Measurements from ENCODE around the gene RDH5. TPM values are rescaled to one million over a fixed set of nuclear protein-coding genes. Genes with fewer than 3 reads are reported as not detected.
A peak's percentile ranks its signal among the peaks of the same experiment; 100 is the strongest.

Gene RDH5
- total RNA-seq, 1 experiment from 2014 or later: 5.8 TPM

GRCh38 chr12:55727643-55728185, 7.5 kb downstream of the RDH5 start:
- H3K4me1 Mint-ChIP-seq: peaks cover 31% of the 10 kb centered on the region
- H3K27ac Mint-ChIP-seq: peak overlapping the region; percentile 42; the same call in 1 of the 2 replicates
- peak overlapping the region; percentile 88 for H3K4me3 Mint-ChIP-seq
- no peak for TF ChIP-seq SP1 (CRISPR knock-in tag; conservative IDR thresholded peaks at IDR 0.05)
- no peak for TF ChIP-seq JAZF1 (CRISPR knock-in tag; IDR thresholded peaks at IDR 0.05)
- no peak for TF ChIP-seq ZNF416 (CRISPR knock-in tag; IDR thresholded peaks at IDR 0.05)
- TF ChIP-seq JUN (CRISPR knock-in tag; IDR thresholded peaks at IDR 0.05): no peak
- no peak for TF ChIP-seq GTF2I (CRISPR knock-in tag; conservative IDR thresholded peaks at IDR 0.05)
- no peak for TF ChIP-seq ZNF671 (CRISPR knock-in tag; IDR thresholded peaks at IDR 0.05)
- no peak for TF ChIP-seq AR (CRISPR knock-in tag; IDR thresholded peaks at IDR 0.05)
- TF ChIP-seq E2F1 (CRISPR knock-in tag; IDR thresholded peaks at IDR 0.05): no peak
- TF ChIP-seq CDX4 (CRISPR knock-in tag; IDR thresholded peaks at IDR 0.05; ENCODE audit: borderline replicate concordance): no peak
- TF ChIP-seq STAT6 (CRISPR knock-in tag; conservative IDR thresholded peaks at IDR 0.05; ENCODE audit: low read depth): no peak
- no peak for TF ChIP-seq FOXK1 (CRISPR knock-in tag; IDR thresholded peaks at IDR 0.05)
- no peak for TF ChIP-seq HMGA2 (CRISPR knock-in tag; IDR thresholded peaks at IDR 0.05)
- TF ChIP-seq ZNF138 (CRISPR knock-in tag; conservative IDR thresholded peaks at IDR 0.05): no peak
- TF ChIP-seq NFYB (CRISPR knock-in tag; conservative IDR thresholded peaks at IDR 0.05; ENCODE audit: low read depth): no peak
- TF ChIP-seq IRF2 (CRISPR knock-in tag; IDR thresholded peaks at IDR 0.05; ENCODE audit: borderline replicate concordance, low read depth): no peak
- TF ChIP-seq OVOL2 (CRISPR knock-in tag; IDR thresholded peaks at IDR 0.05; ENCODE audit: borderline replicate concordance): no peak
- no peak for TF ChIP-seq ELF4 (CRISPR knock-in tag; IDR thresholded peaks at IDR 0.05; ENCODE audit: low read depth)
- TF ChIP-seq ATF6 (CRISPR knock-in tag; IDR thresholded peaks at IDR 0.05): no peak
- no peak for TF ChIP-seq HMGXB4 (CRISPR knock-in tag; IDR thresholded peaks at IDR 0.05)
- DNase-seq (ENCODE audit: low spot score) (no peak), ATAC-seq (no peak)
- H3K9me3 Mint-ChIP-seq: no peaks in the 10 kb centered on the region
- peaks cover 20% of the 10 kb centered on the region for H3K36me3 Mint-ChIP-seq
- ChIA-PET CTCF (interaction anchor here (1.1 kb wide), 1 partner anchor 9 kb away, joined by 5 read pairs; no protein-coding TSS in a partner anchor), POLR2A (no interaction called here)
- H3K27me3 Mint-ChIP-seq (ENCODE audit: low read depth): no peaks in the 10 kb centered on the region

Measured in WTC11 (cell line).